Caco-2 (cell line): ENCODE measurements around the gene LRRC4C. TPM values are rescaled to one million over a fixed set of nuclear protein-coding genes. Genes with fewer than 3 reads are reported as not detected.

Source experiments
- BruUV-seq: library from RNA; stranded (reverse); fragments of 400-500 nt; replicated peaks from 2 replicates; lab custom pipeline; 2021; lab: Mats Ljungman, UMichigan
- CTCF ChIA-PET: fragments of 300-600 bp; sonication (Branson Sonifier 250); formaldehyde crosslinking; loops from one replicate; lab custom pipeline; 2022; ENCODE audit warnings: antibody characterized with exemption; lab: Charles Lee
- POLR2A ChIA-PET: fragments of 300-600 bp; sonication (Branson Sonifier 250); formaldehyde crosslinking; loops from one replicate; lab custom pipeline; 2022; ENCODE audit warnings: antibody characterized with exemption; lab: Charles Lee
- DNase-seq, 2 experiments: peaks; one replicate each; pipeline versions ENCODE4 v3.0.0 to v3.0.0-alpha.2; 2020 to 2022
- H3K27me3 ChIP-seq: replicated peaks from 2 replicates; pipeline ENCODE4 v1.6.0; 2011; ENCODE audit warnings: low read length; ENCODE audit not compliant: control insufficient read depth, insufficient read depth
- H3K36me3 ChIP-seq: 2 replicates; pipeline ENCODE4 v1.5.1; 2011; ENCODE audit warnings: low read length; ENCODE audit not compliant: control insufficient read depth, insufficient read depth
- H3K4me1 ChIP-seq: fragments of 250-450 bp; sonication (Bioruptor Pico); 2 replicates; pipeline ENCODE4 v1.5.1; 2020; ENCODE audit warnings: mild to moderate bottlenecking
- H3K4me3 ChIP-seq: 2 replicates; pipeline ENCODE4 v1.5.1; 2011; ENCODE audit warnings: low read depth, mild to moderate bottlenecking, control low read depth, low read length
- H3K9me3 ChIP-seq: fragments of 250-450 bp; sonication (Bioruptor Pico); 2 replicates; pipeline ENCODE4 v1.5.1; 2020; ENCODE audit warnings: mild to moderate bottlenecking, moderate library complexity
- H3K27ac Mint-ChIP-seq: one replicate; pipeline ENCODE4 v1.8.0; 2022; ENCODE audit warnings: mixed read lengths; ENCODE audit not compliant: unreplicated experiment
- H3K27me3 Mint-ChIP-seq: one replicate; pipeline ENCODE4 v1.8.0; 2022; ENCODE audit warnings: mixed read lengths; ENCODE audit not compliant: insufficient read depth, unreplicated experiment
- H3K36me3 Mint-ChIP-seq: one replicate; pipeline ENCODE4 v1.8.0; 2022; ENCODE audit warnings: mild to moderate bottlenecking, mixed read lengths; ENCODE audit not compliant: insufficient read depth, unreplicated experiment
- H3K4me1 Mint-ChIP-seq: one replicate; pipeline ENCODE4 v1.8.0; 2022; ENCODE audit warnings: low read depth, mixed read lengths; ENCODE audit not compliant: unreplicated experiment
- H3K4me3 Mint-ChIP-seq: one replicate; pipeline ENCODE4 v1.8.0; 2022; ENCODE audit warnings: mild to moderate bottlenecking, moderate library complexity, mixed read lengths; ENCODE audit not compliant: unreplicated experiment
- H3K9me3 Mint-ChIP-seq: one replicate; pipeline ENCODE4 v1.8.0; 2022; ENCODE audit warnings: mixed read lengths; ENCODE audit not compliant: unreplicated experiment
- intact Hi-C: fragments of 100-400 bp; cut with micrococcal nuclease; formaldehyde crosslinking; loops from one replicate; pipeline ENCODE4 v1.10.0; 2022; ENCODE audit not compliant: unreplicated experiment
- total RNA-seq: library from RNA; stranded (reverse); gene quantifications from 2 replicates; pipeline ENCODE4 v1.2.3, GENCODE V29; 2022
- TF ChIP-seq, protein P1 (sequence below), 2 experiments: fragments of 200-600 bp in 1 of 2; IDR thresholded peaks; 1 replicate in 1 of 2; 2 replicates in 1 of 2; pipeline versions ENCODE4 v1.5.1 to v1.8.0; 2011 to 2022; ENCODE audit warnings: antibody characterized with exemption in 1 of 2, control low read depth in 1 of 2, inconsistent platforms in 1 of 2, low read depth in 1 of 2, low read length in 1 of 2, mild to moderate bottlenecking in 1 of 2, moderate library complexity in 1 of 2; ENCODE audit not compliant: insufficient read depth in 1 of 2, severe bottlenecking in 1 of 2, unreplicated experiment in 1 of 2

Gene LRRC4C
- total RNA-seq, 1 experiment from 2014 or later: not detected

DNA sequence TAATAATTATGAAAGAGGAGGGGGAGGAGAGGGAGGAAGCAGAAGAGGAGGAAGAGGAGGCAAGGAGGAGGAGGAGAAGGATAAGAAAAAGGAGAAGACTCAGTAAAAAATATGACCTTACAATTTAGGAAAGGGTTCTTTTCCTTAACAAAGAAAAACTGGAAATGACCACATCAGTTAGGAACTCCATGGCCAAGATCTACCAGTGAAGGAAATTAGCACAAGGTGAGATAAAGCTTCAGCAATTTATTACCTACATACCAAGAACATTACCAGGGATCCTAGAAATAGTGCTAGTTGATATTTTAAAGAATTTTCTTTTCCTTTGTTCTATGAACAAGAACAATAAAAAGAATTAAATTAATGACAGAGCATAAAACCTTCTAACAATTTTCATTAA is 172.7 kb downstream of the LRRC4C start:
- Histone ChIP-seq H3K36me3 (no peaks in the 10 kb centered on the region), H3K4me1 (no peaks in the 10 kb centered on the region), H3K9me3 (no peaks in the 10 kb centered on the region; the same call in 1 of the 2 replicates), H3K27me3 (no peaks in the 10 kb centered on the region), H3K4me3 (no peak overlapping the region)
- Mint-ChIP-seq H3K4me3 (no peak overlapping the region), H3K27ac (no peak overlapping the region), H3K9me3 (no peaks in the 10 kb centered on the region), H3K36me3 (no peaks in the 10 kb centered on the region), H3K27me3 (peaks cover 7% of the 10 kb centered on the region), H3K4me1 (no peaks in the 10 kb centered on the region)
- TF ChIP-seq, protein P1, sequence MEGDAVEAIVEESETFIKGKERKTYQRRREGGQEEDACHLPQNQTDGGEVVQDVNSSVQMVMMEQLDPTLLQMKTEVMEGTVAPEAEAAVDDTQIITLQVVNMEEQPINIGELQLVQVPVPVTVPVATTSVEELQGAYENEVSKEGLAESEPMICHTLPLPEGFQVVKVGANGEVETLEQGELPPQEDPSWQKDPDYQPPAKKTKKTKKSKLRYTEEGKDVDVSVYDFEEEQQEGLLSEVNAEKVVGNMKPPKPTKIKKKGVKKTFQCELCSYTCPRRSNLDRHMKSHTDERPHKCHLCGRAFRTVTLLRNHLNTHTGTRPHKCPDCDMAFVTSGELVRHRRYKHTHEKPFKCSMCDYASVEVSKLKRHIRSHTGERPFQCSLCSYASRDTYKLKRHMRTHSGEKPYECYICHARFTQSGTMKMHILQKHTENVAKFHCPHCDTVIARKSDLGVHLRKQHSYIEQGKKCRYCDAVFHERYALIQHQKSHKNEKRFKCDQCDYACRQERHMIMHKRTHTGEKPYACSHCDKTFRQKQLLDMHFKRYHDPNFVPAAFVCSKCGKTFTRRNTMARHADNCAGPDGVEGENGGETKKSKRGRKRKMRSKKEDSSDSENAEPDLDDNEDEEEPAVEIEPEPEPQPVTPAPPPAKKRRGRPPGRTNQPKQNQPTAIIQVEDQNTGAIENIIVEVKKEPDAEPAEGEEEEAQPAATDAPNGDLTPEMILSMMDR (IDR thresholded peaks at IDR 0.05; ENCODE audit: insufficient read depth in 1 of 2, low read depth in 1 of 2, low read length in 1 of 2, severe bottlenecking in 1 of 2, unreplicated experiment in 1 of 2): no peak
- BruUV-seq: no TSS peak
- ChIA-PET POLR2A (no interaction called here), CTCF (no interaction called here)
- intact Hi-C loops: no loop called here
- DNase-seq: no peak

DNA sequence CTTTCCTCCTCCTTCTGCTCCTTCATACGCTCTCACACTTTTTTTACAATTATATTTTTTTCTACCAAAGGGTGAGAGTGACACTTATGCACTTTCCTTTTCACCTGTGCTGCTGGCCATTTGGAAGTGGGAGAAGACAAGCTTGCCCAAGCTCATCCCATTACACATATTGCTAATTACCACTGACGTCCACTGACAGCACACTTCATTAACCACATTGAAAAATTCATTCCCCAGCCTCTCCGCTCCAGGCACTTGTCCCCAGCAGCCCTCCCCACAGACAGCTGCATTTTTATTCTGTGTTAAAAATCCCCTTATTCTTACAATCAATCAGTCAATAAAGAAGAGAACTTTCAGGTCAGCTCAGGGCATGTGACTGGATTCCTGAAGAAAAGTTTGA is 175.1 kb downstream of the LRRC4C start:
- Mint-ChIP-seq H3K27me3 (peaks cover 13% of the 10 kb centered on the region), H3K4me1 (no peaks in the 10 kb centered on the region), H3K4me3 (no peak overlapping the region), H3K27ac (no peak overlapping the region), H3K36me3 (no peaks in the 10 kb centered on the region), H3K9me3 (no peaks in the 10 kb centered on the region)
- Histone ChIP-seq H3K9me3 (no peaks in the 10 kb centered on the region; the same call in 1 of the 2 replicates), H3K4me1 (no peaks in the 10 kb centered on the region), H3K36me3 (no peaks in the 10 kb centered on the region), H3K4me3 (no peak overlapping the region), H3K27me3 (no peaks in the 10 kb centered on the region)
- intact Hi-C loops: no loop called here
- POLR2A ChIA-PET: no interaction called here
- BruUV-seq: no TSS peak
- DNase-seq: no peak
- TF ChIP-seq, protein P1 (IDR thresholded peaks at IDR 0.05; ENCODE audit: insufficient read depth in 1 of 2, low read depth in 1 of 2, low read length in 1 of 2, severe bottlenecking in 1 of 2, unreplicated experiment in 1 of 2): no peak
- CTCF ChIA-PET: interaction anchor here (0.6 kb wide), 1 partner anchor 139 kb away, joined by 3 read pairs; no protein-coding TSS in a partner anchor

DNA sequence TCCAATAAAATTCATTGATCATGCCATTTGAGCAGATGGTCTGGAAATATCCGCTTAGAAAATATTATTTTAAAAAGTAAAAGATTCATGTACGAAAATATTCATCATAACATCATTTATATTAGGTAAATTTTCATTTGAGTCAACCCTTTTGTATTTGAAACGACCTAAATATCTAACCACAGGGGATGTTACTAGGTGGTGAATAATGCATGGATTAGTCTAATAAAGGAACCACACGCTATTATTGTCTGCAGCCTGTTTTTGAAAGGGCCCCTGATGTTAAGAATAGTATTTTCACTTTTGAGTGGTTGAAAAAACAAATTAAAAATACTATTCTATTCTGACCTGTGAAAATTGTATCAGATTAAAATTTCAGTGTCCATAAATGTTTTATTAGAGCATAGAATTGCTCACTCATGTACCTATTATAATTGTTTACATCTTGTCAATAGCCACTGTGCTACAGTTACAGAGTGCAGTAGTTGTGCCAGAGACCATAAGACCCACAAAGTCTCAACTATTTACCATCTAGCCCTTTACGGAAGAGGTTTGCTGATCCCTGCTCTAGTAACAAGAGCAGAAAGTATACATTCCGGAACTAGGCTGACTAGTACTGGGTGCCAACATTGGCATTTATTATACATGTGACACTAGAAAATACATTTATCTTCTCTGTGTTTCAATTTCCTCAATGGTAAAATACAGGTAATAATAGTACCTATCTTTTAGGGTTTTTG is 176.1 kb downstream of the LRRC4C start:
- CTCF ChIA-PET: no interaction called here
- peaks cover 13% of the 10 kb centered on the region for H3K27me3 Mint-ChIP-seq

More for the DNA sequence above, 176.1 kb downstream of the LRRC4C start:
- H3K4me1 ChIP-seq: no peaks in the 10 kb centered on the region
- POLR2A ChIA-PET: no interaction called here
- TF ChIP-seq, protein P1 (IDR thresholded peaks at IDR 0.05; ENCODE audit: insufficient read depth in 1 of 2, low read depth in 1 of 2, low read length in 1 of 2, severe bottlenecking in 1 of 2, unreplicated experiment in 1 of 2): no peak
- no peak overlapping the region for H3K27ac Mint-ChIP-seq
- no peaks in the 10 kb centered on the region; the same call in 1 of the 2 replicates for H3K9me3 ChIP-seq
- no peaks in the 10 kb centered on the region for H3K4me1 Mint-ChIP-seq
- H3K9me3 Mint-ChIP-seq: no peaks in the 10 kb centered on the region
- no peak for DNase-seq
- intact Hi-C loops: no loop called here
- BruUV-seq: no TSS peak
- no peak overlapping the region for H3K4me3 Mint-ChIP-seq
- no peaks in the 10 kb centered on the region for H3K36me3 Mint-ChIP-seq
- no peaks in the 10 kb centered on the region for H3K27me3 ChIP-seq
- no peak overlapping the region for H3K4me3 ChIP-seq
- H3K36me3 ChIP-seq: no peaks in the 10 kb centered on the region
